HG02840 (cell line): ENCODE measurements around the gene C3orf18.

ENCODE experiments used
- ATAC-seq: cut with Tn5 transposase; IDR thresholded peaks from one replicate; pipeline ENCODE4 v1.9.1; 2021; ENCODE audit warnings: mild to moderate bottlenecking, moderate library complexity, moderate number of reproducible peaks; ENCODE audit not compliant: unreplicated experiment, low FRiP score

The C3orf18 gene

GRCh38 chr3:50582083-50582482 lies 14.5 kb upstream of the C3orf18 start:
- ATAC-seq, result no peak

GRCh38 chr3:50581459-50581842 lies 13.9 kb upstream of the C3orf18 start:
- no peak for ATAC-seq

- no peak for ATAC-seq
These were observed 13.3 kb upstream of the C3orf18 start for GRCh38 chr3:50580683-50581458.

GRCh38 chr3:50577348-50577747 lies 9.8 kb upstream of the C3orf18 start:
- no peak for ATAC-seq

- no peak for ATAC-seq
These were observed 7.8 kb upstream of the C3orf18 start for GRCh38 chr3:50575372-50575771.

- ATAC-seq, result no peak
These were observed 6.9 kb upstream of the C3orf18 start for GRCh38 chr3:50574444-50574831.

GRCh38 chr3:50573566-50574443 lies 6.3 kb upstream of the C3orf18 start:
- ATAC-seq, result no peak

- no peak for ATAC-seq
These were observed 5.3 kb upstream of the C3orf18 start for GRCh38 chr3:50572801-50573371.

- ATAC-seq, result no peak
These were observed 4.6 kb upstream of the C3orf18 start for GRCh38 chr3:50572158-50572557.

- no peak for ATAC-seq
These were observed 3.9 kb upstream of the C3orf18 start for GRCh38 chr3:50571486-50571885.

- no peak for ATAC-seq
These were observed 3.1 kb upstream of the C3orf18 start for GRCh38 chr3:50570508-50571279.

- ATAC-seq, result peak; percentile 64
These were observed 1.6 kb upstream of the C3orf18 start, which contains the start of gene HEMK1 for GRCh38 chr3:50568947-50569749. Gene HEMK1, plus strand, starts transcription at chr3:50569522. Its CDS starts 1,583 bp downstream, at chr3:50571105.

GRCh38 chr3:50567011-50567385 lies 549 bp downstream of the C3orf18 start:
- no peak for ATAC-seq

- no peak for ATAC-seq
These were observed 3.2 kb downstream of the C3orf18 start for GRCh38 chr3:50564321-50564720.

GRCh38 chr3:50563867-50564266 lies 3.7 kb downstream of the C3orf18 start:
- no peak for ATAC-seq

GRCh38 chr3:50562861-50563260 lies 4.7 kb downstream of the C3orf18 start:
- ATAC-seq, result no peak

GRCh38 chr3:50559702-50560101 lies 7.8 kb downstream of the C3orf18 start:
- no peak for ATAC-seq

- ATAC-seq, result no peak
These were observed 9.6 kb downstream of the C3orf18 start for GRCh38 chr3:50557915-50558314.

- ATAC-seq, result no peak
These were observed 10.4 kb downstream of the C3orf18 start for GRCh38 chr3:50557106-50557505.

- ATAC-seq, result no peak
These were observed 13.0 kb downstream of the C3orf18 start for GRCh38 chr3:50554553-50554952.
